H9 (cell line): Measurements from ENCODE around the gene F10. TPM values are rescaled to one million over a fixed set of nuclear protein-coding genes. Genes with fewer than 3 reads are reported as not detected.

Experiments used
- DNase-seq: peaks from one replicate; pipeline ENCODE4 v3.0.0-alpha.2; 2017
- H2AFZ ChIP-seq: one replicate; pipeline ENCODE4 v1.6.1; 2013; ENCODE audit warnings: mild to moderate bottlenecking, low read length, control low read depth, moderate library complexity
- H2AK5ac ChIP-seq: 2 replicates; pipeline ENCODE4 v1.6.1; 2013; ENCODE audit warnings: low read length, control low read depth, mixed read lengths; ENCODE audit not compliant: insufficient read length
- H2BK120ac ChIP-seq: one replicate; pipeline ENCODE4 v1.6.1; 2013; ENCODE audit warnings: low read depth, mild to moderate bottlenecking, low read length, control low read depth, inconsistent platforms; ENCODE audit not compliant: poor library complexity, severe bottlenecking
- H2BK12ac ChIP-seq: 2 replicates; pipeline ENCODE4 v1.6.1; 2013; ENCODE audit warnings: low read length, control low read depth, mixed read lengths, low read depth; ENCODE audit not compliant: insufficient read length
- H2BK15ac ChIP-seq: 2 replicates; pipeline ENCODE4 v1.6.1; 2013; ENCODE audit warnings: low read depth, low read length, control low read depth
- H2BK20ac ChIP-seq: one replicate; pipeline ENCODE4 v1.6.1; 2013; ENCODE audit warnings: low read depth, mild to moderate bottlenecking, low read length, control low read depth, inconsistent platforms; ENCODE audit not compliant: poor library complexity, severe bottlenecking
- H2BK5ac ChIP-seq: 2 replicates; pipeline ENCODE4 v1.6.1; 2013; ENCODE audit warnings: low read length, control low read depth, mixed read lengths; ENCODE audit not compliant: insufficient read length
- H3K14ac ChIP-seq: 2 replicates; pipeline ENCODE4 v1.6.1; 2013; ENCODE audit warnings: low read length, control low read depth; ENCODE audit not compliant: insufficient read depth
- H3K18ac ChIP-seq: 2 replicates; pipeline ENCODE4 v1.6.1; 2013; ENCODE audit warnings: low read depth, mild to moderate bottlenecking, mixed read lengths, low read length, control low read depth; ENCODE audit not compliant: insufficient read length
- H3K23ac ChIP-seq: 2 replicates; pipeline ENCODE4 v1.6.1; 2013; ENCODE audit warnings: low read length, control low read depth, mixed read lengths, low read depth; ENCODE audit not compliant: insufficient read length
- H3K23me2 ChIP-seq: 2 replicates; pipeline ENCODE4 v1.6.1; 2013; ENCODE audit warnings: low read depth, mild to moderate bottlenecking, mixed read lengths, low read length, control low read depth; ENCODE audit not compliant: insufficient read length, poor library complexity, severe bottlenecking
- H3K27ac ChIP-seq: 2 replicates; pipeline ENCODE4 v1.5.1; 2013; ENCODE audit warnings: low read length, control low read depth, mixed read lengths, low read depth; ENCODE audit not compliant: insufficient read length
- H3K27me3 ChIP-seq: 2 replicates; pipeline ENCODE4 v1.6.1; 2013; ENCODE audit warnings: low read length, control low read depth, inconsistent platforms; ENCODE audit not compliant: insufficient read depth
- H3K4ac ChIP-seq: 2 replicates; pipeline ENCODE4 v1.6.1; 2013; ENCODE audit warnings: low read depth, mild to moderate bottlenecking, control low read depth, inconsistent platforms, low read length, moderate library complexity
- H3K4me1 ChIP-seq: 2 replicates; pipeline ENCODE4 v1.6.1; 2013; ENCODE audit warnings: low read length, control low read depth, inconsistent platforms; ENCODE audit not compliant: insufficient read depth
- H3K4me2 ChIP-seq: 2 replicates; pipeline ENCODE4 v1.6.1; 2013; ENCODE audit warnings: low read length, control low read depth, mixed read lengths; ENCODE audit not compliant: insufficient read length, insufficient read depth
- H3K56ac ChIP-seq: 2 replicates; pipeline ENCODE4 v1.6.1; 2013; ENCODE audit warnings: low read depth, mild to moderate bottlenecking, mixed read lengths, low read length, control low read depth; ENCODE audit not compliant: insufficient read length
- H3K79me1 ChIP-seq: 2 replicates; pipeline ENCODE4 v1.6.1; 2013; ENCODE audit warnings: low read depth, mild to moderate bottlenecking, moderate library complexity, low read length, control low read depth, inconsistent platforms; ENCODE audit not compliant: insufficient read depth, poor library complexity, severe bottlenecking
- H3K79me2 ChIP-seq: 2 replicates; pipeline ENCODE4 v1.6.1; 2013; ENCODE audit warnings: low read length, control low read depth, inconsistent platforms; ENCODE audit not compliant: insufficient read depth
- H3K9ac ChIP-seq: 2 replicates; pipeline ENCODE4 v1.6.1; 2013; ENCODE audit warnings: low read length, control low read depth, mixed read lengths; ENCODE audit not compliant: insufficient read length; ENCODE audit errors: extremely low read depth
- H3K9me3 ChIP-seq: one replicate; pipeline ENCODE4 v1.6.1; 2013; ENCODE audit warnings: low read depth, low read length, inconsistent platforms; ENCODE audit not compliant: control insufficient read depth
- H3T11ph ChIP-seq: one replicate; pipeline ENCODE4 v1.6.1; 2013; ENCODE audit warnings: mild to moderate bottlenecking, low read length, control low read depth, inconsistent platforms
- H4K20me1 ChIP-seq: one replicate; pipeline ENCODE4 v1.6.1; 2013; ENCODE audit not compliant: control insufficient read depth, insufficient read length, insufficient read depth
- H4K5ac ChIP-seq: 2 replicates; pipeline ENCODE4 v1.6.1; 2013; ENCODE audit warnings: low read depth, mild to moderate bottlenecking, mixed read lengths, low read length, control low read depth; ENCODE audit not compliant: insufficient read length
- H4K8ac ChIP-seq: replicated peaks from 2 replicates; pipeline ENCODE4 v1.6.1; 2013; ENCODE audit warnings: low read length, control low read depth, mixed read lengths, low read depth; ENCODE audit not compliant: insufficient read length
- H4K91ac ChIP-seq: 2 replicates; pipeline ENCODE4 v1.6.1; 2013; ENCODE audit warnings: low read depth, mild to moderate bottlenecking, moderate library complexity, mixed read lengths, low read length, control low read depth; ENCODE audit not compliant: insufficient read length
- H3K27ac Mint-ChIP-seq, 3 experiments: 2 replicates in 2 of 3; 3 replicates in 1 of 3; pipeline ENCODE4 v1.8.0; 2020 to 2021; ENCODE audit warnings: mixed read lengths in 3 of 3, mild to moderate bottlenecking in 1 of 3, moderate library complexity in 1 of 3
- H3K27me3 Mint-ChIP-seq: 2 replicates; pipeline ENCODE4 v1.8.0; 2021; ENCODE audit warnings: low read depth, mild to moderate bottlenecking, moderate library complexity, mixed read lengths
- H3K36me3 Mint-ChIP-seq, 3 experiments: 2 replicates in 2 of 3; 3 replicates in 1 of 3; pipeline ENCODE4 v1.8.0; 2020 to 2021; ENCODE audit warnings: low read depth in 3 of 3, mixed read lengths in 3 of 3; ENCODE audit not compliant: insufficient read depth in 1 of 3
- H3K4me1 Mint-ChIP-seq, 2 experiments: 2 replicates each; pipeline ENCODE4 v1.8.0; 2020; ENCODE audit warnings: mixed read lengths in 2 of 2
- H3K4me3 Mint-ChIP-seq, 2 experiments: 2 replicates in 1 of 2; 3 replicates in 1 of 2; pipeline ENCODE4 v1.8.0; 2020 to 2021; ENCODE audit warnings: mild to moderate bottlenecking in 2 of 2, mixed read lengths in 2 of 2, moderate library complexity in 1 of 2
- H3K9me3 Mint-ChIP-seq, 2 experiments: 2 replicates in 1 of 2; 3 replicates in 1 of 2; pipeline ENCODE4 v1.8.0; 2020; ENCODE audit warnings: mild to moderate bottlenecking in 2 of 2, mixed read lengths in 2 of 2, moderate library complexity in 1 of 2
- CTCF ChIP-seq: fragments of 200-600 bp; sonication (generic); conservative IDR thresholded peaks from 3 replicates; pipeline ENCODE4 v1.8.0; 2021; ENCODE audit warnings: antibody characterized with exemption, mild to moderate bottlenecking
- whole genome bisulfite sequencing: extraction: QIAGEN DNeasy Blood & Tissue Kit; methylation state at CpG from one replicate; pipeline ENCODE4 v1.1.7; 2013; ENCODE audit warnings: missing lambda C conversion rate, low lambda C conversion rate, mixed read lengths; ENCODE audit not compliant: insufficient read length; ENCODE audit errors: extremely low coverage; 5-methylcytosine and 5-hydroxymethylcytosine counted together
- total RNA-seq: library from RNA; stranded (reverse); gene quantifications from 2 replicates; pipeline ENCODE4 v1.2.1, GENCODE V29; 2021

F10 gene
- total RNA-seq, 1 experiment from 2014 or later: 1.7 TPM

- H3K18ac ChIP-seq: peak overlapping the region; percentile 19
- no peak overlapping the region for H3K23ac ChIP-seq
- no peak overlapping the region for H3K27ac ChIP-seq
- no CpG with 5 or more reads among the region's 73 CpGs for WGBS
- TF ChIP-seq CTCF: no peak
- H4K5ac ChIP-seq: no peak overlapping the region
- Mint-ChIP-seq H3K27me3 (peaks cover 26% of the 10 kb centered on the region), H3K4me3 (peak overlapping the region; percentile 48 to 72), H3K4me1 (peaks cover 7 to 19% of the 10 kb centered on the region in 2 experiments; a peak in 2 of 4 replicates), H3K9me3 (peaks cover 3 to 8% of the 10 kb centered on the region in 2 experiments; a peak in 4 of 5 replicates), H3K27ac (no peak overlapping the region), H3K36me3 (peaks cover 3 to 5% (median 4%) of the 10 kb centered on the region in 3 experiments; a peak in 4 of 7 replicates)
- H3K4ac ChIP-seq: no peak overlapping the region
- H4K91ac ChIP-seq: no peak overlapping the region
- H3K56ac ChIP-seq: no peak overlapping the region
- no peaks in the 10 kb centered on the region for H3K79me1 ChIP-seq
- H2AFZ ChIP-seq: no peak overlapping the region
- H2BK5ac ChIP-seq: no peak overlapping the region
- no peak overlapping the region; the same call in 1 of the 2 replicates for H2BK15ac ChIP-seq
- H3K4me1 ChIP-seq: no peaks in the 10 kb centered on the region; the same call in 1 of the 2 replicates
- H2BK120ac ChIP-seq: no peak overlapping the region
- no peak overlapping the region for H2AK5ac ChIP-seq
- no peak overlapping the region for H2BK12ac ChIP-seq
- no peaks in the 10 kb centered on the region for H3K9me3 ChIP-seq
- H3K23me2 ChIP-seq: peaks cover 4% of the 10 kb centered on the region
- no peak overlapping the region for H3K9ac ChIP-seq
- DNase-seq: peak; percentile 53
- H4K8ac ChIP-seq: no peak overlapping the region
- H4K20me1 ChIP-seq: peaks cover 4% of the 10 kb centered on the region
- H3K27me3 ChIP-seq: peaks cover 29% of the 10 kb centered on the region; the same call in 1 of the 2 replicates
- no peak overlapping the region for H2BK20ac ChIP-seq
- peak overlapping the region; percentile 50; the same call in 1 of the 2 replicates for H3K14ac ChIP-seq
- no peaks in the 10 kb centered on the region for H3K79me2 ChIP-seq
- H3T11ph ChIP-seq: no peak overlapping the region
- peak overlapping the region; percentile 33 for H3K4me2 ChIP-seq
Observed at GRCh38 chr13:113109151-113110047, 13.2 kb upstream of the F10 start.
